Endothelial cell of umbilical vein (primary cell): Measurements from ENCODE around the gene RAD9A. TPM values are rescaled to one million over a fixed set of nuclear protein-coding genes. Genes with fewer than 3 reads are reported as not detected.
A peak's percentile ranks its signal among the peaks of the same experiment; 100 is the strongest.
"Not testable (repeated sequence)": the region's sequence is repeated elsewhere in the genome, so short reads cannot be mapped to it uniquely, and the experiment has no call there.

ENCODE experiments used
- BruUV-seq: library from RNA; stranded (reverse); fragments of 400-500 nt; replicated peaks from 2 replicates; lab custom pipeline; 2021; lab: Mats Ljungman, UMichigan
- CTCF ChIA-PET: fragments of 300-600, 350-600 bp; sonication (Branson Sonifier 250); formaldehyde crosslinking; loops from one replicate; lab custom pipeline; 2021; ENCODE audit warnings: antibody characterized with exemption, inconsistent platforms; lab: Charles Lee
- POLR2A ChIA-PET: fragments of 300-600, 350-600 bp; sonication (Branson Sonifier 250); formaldehyde crosslinking; loops from one replicate; lab custom pipeline; 2021; ENCODE audit warnings: antibody characterized with exemption, inconsistent platforms; lab: Charles Lee
- DNase-seq: peaks from one replicate; pipeline ENCODE4 v3.0.0-alpha.2; 2011; ENCODE audit warnings: low read depth, low spot score
- FAIRE-seq: peaks from 2 replicates; lab custom pipeline; 2011; peaks lifted over from hg19 to GRCh38; lab: Jason Lieb, UNC
- H2AFZ ChIP-seq: 2 replicates; pipeline ENCODE4 v1.6.0; 2012; ENCODE audit warnings: low read depth, low read length, control low read depth, inconsistent platforms
- H3K27ac ChIP-seq: 2 replicates; pipeline ENCODE4 v1.5.1; 2011; ENCODE audit warnings: low read depth, mild to moderate bottlenecking, control low read depth, low read length, moderate library complexity; ENCODE audit not compliant: insufficient read depth
- H3K27me3 ChIP-seq, 2 experiments: 2 replicates each; pipeline versions ENCODE4 v1.6.0 to v1.6.1; 2011; ENCODE audit warnings: low read length in 2 of 2, mixed read lengths in 1 of 2; ENCODE audit not compliant: control insufficient read depth in 2 of 2, insufficient read depth in 2 of 2
- H3K36me3 ChIP-seq, 2 experiments: 2 replicates in 1 of 2; 3 replicates in 1 of 2; pipeline ENCODE4 v1.5.1; 2011; ENCODE audit warnings: low read length in 2 of 2, mild to moderate bottlenecking in 1 of 2, moderate library complexity in 1 of 2; ENCODE audit not compliant: control insufficient read depth in 2 of 2, insufficient read depth in 2 of 2; ENCODE audit errors: extremely low read depth in 1 of 2
- H3K4me1 ChIP-seq: 3 replicates; pipeline ENCODE4 v1.5.1; 2011; ENCODE audit warnings: mild to moderate bottlenecking, low read length; ENCODE audit not compliant: control insufficient read depth, insufficient read depth; ENCODE audit errors: extremely low read depth
- H3K4me2 ChIP-seq: 2 replicates; pipeline ENCODE4 v1.6.1; 2011; ENCODE audit warnings: low read length, control low read depth, mixed read lengths; ENCODE audit not compliant: insufficient read depth
- H3K4me3 ChIP-seq, 3 experiments: fragments of 200-600 bp in 1 of 3; sonication (generic), shearing (Covaris generic) in 1 of 3; replicated peaks in 1 of 3; 2 replicates each; pipeline ENCODE4 v1.5.1; 2011 to 2016; ENCODE audit warnings: control low read depth in 3 of 3, low read length in 3 of 3, mild to moderate bottlenecking in 2 of 3, inconsistent platforms in 1 of 3, low read depth in 1 of 3, moderate library complexity in 1 of 3; ENCODE audit not compliant: insufficient read depth in 1 of 3
- H3K79me2 ChIP-seq: 2 replicates; pipeline ENCODE4 v1.6.0; 2012; ENCODE audit warnings: low read length, inconsistent platforms; ENCODE audit not compliant: control insufficient read depth, insufficient read depth
- H3K9ac ChIP-seq: replicated peaks from 2 replicates; pipeline ENCODE3; 2011; ENCODE audit warnings: low read length, control low read depth; ENCODE audit not compliant: insufficient read depth; ENCODE audit errors: extremely low read depth
- H3K9me1 ChIP-seq: replicated peaks from 3 replicates; pipeline ENCODE4 v1.6.0; 2011; ENCODE audit warnings: mild to moderate bottlenecking, low read length; ENCODE audit not compliant: control insufficient read depth, insufficient read depth; ENCODE audit errors: extremely low read depth
- H3K9me3 ChIP-seq: replicated peaks from 2 replicates; pipeline ENCODE4 v1.5.1; 2012; ENCODE audit warnings: low read length, inconsistent platforms; ENCODE audit not compliant: control insufficient read depth, insufficient read depth
- H4K20me1 ChIP-seq: replicated peaks from 2 replicates; pipeline ENCODE3; 2011; ENCODE audit warnings: mild to moderate bottlenecking, low read length; ENCODE audit not compliant: control insufficient read depth, insufficient read depth; ENCODE audit errors: extremely low read depth
- CTCF ChIP-seq, 2 donors: IDR thresholded peaks; 1 replicate in 1 of 2; 2 replicates in 1 of 2; pipeline ENCODE4 v1.5.1; 2011; ENCODE audit warnings: low read length in 2 of 2, mild to moderate bottlenecking in 2 of 2, moderate library complexity in 2 of 2, control low read depth in 1 of 2, inconsistent platforms in 1 of 2, low read depth in 1 of 2; ENCODE audit not compliant: insufficient read depth in 1 of 2; ENCODE audit errors: extremely low read depth in 1 of 2
- EZH2 ChIP-seq: IDR thresholded peaks from 2 replicates; pipeline ENCODE4 v1.6.1; 2012; ENCODE audit warnings: borderline replicate concordance, low read depth, mild to moderate bottlenecking, moderate library complexity, low read length, inconsistent platforms; ENCODE audit not compliant: severe bottlenecking
- FOS ChIP-seq: IDR thresholded peaks from 2 replicates; pipeline ENCODE4 v1.6.1; 2011; ENCODE audit warnings: mild to moderate bottlenecking, low read length, moderate library complexity, borderline replicate concordance; ENCODE audit not compliant: insufficient read depth
- GATA2 ChIP-seq: IDR thresholded peaks from 2 replicates; pipeline ENCODE4 v1.7.0; 2011; ENCODE audit warnings: low read depth, mild to moderate bottlenecking, moderate library complexity, mixed read lengths, low read length; ENCODE audit not compliant: insufficient read length, insufficient read depth
- JUN ChIP-seq: IDR thresholded peaks from 2 replicates; pipeline ENCODE4 v1.6.1; 2011; ENCODE audit warnings: borderline replicate concordance, low read depth; ENCODE audit not compliant: insufficient read length, insufficient read depth
- MAX ChIP-seq: IDR thresholded peaks from 2 replicates; pipeline ENCODE4 v1.6.1; 2011; ENCODE audit not compliant: insufficient read depth, insufficient read length
- MYC ChIP-seq: IDR thresholded peaks from one replicate; pipeline ENCODE4 v1.6.1; 2011; ENCODE audit warnings: mild to moderate bottlenecking, low read depth, low read length
- POLR2A ChIP-seq: IDR thresholded peaks from 2 replicates; pipeline ENCODE4 v1.6.1; 2012; ENCODE audit warnings: low read depth, mild to moderate bottlenecking, control low read depth, low read length
- POLR2AphosphoS5 ChIP-seq: IDR thresholded peaks from 2 replicates; pipeline ENCODE4 v1.6.1; 2012; ENCODE audit warnings: low read depth, mild to moderate bottlenecking, control low read depth, low read length, moderate library complexity; ENCODE audit not compliant: insufficient read depth
- dilution Hi-C: fragments of 300-500 bp; cut with MboI; formaldehyde crosslinking; loops from one replicate; pipeline ENCODE4 v1.15.0; 2019; ENCODE audit warnings: low sequenced_read_pairs; ENCODE audit not compliant: extremely low pct_ligation_motif_present
- intact Hi-C: fragments of 100-400 bp; cut with micrococcal nuclease; formaldehyde crosslinking; loops from one replicate; pipeline ENCODE4 v1.10.0; 2022
- polyA plus RNA-seq, 4 experiments: library from polyadenylated mRNA; depleted of rRNA in 3 of 4; stranded (reverse) in 3 of 4; unstranded in 1 of 4; fragments of >200 nt; gene quantifications; 2 replicates each; pipeline versions ENCODE4 v1.2.1 to v1.2.3, GENCODE V29; 2011 to 2012; ENCODE audit warnings: missing spikeins in 1 of 4
- total RNA-seq: library from RNA; stranded (reverse); gene quantifications from 2 replicates; pipeline ENCODE4 v1.2.3, GENCODE V29; 2021

RAD9A gene
- total and polyA plus RNA-seq, 2 donors (not counting 3 experiments of a cell fraction or from before 2014, with no cell fraction given) = 18.4 to 22.2 TPM

GRCh38 chr11:67427364-67427859 is 35.6 kb downstream of the RAD9A start:
- not testable (repeated sequence) for H3K27ac ChIP-seq

GRCh38 chr11:67428052-67429001 is 36.5 kb downstream of the RAD9A start, which contains the start of gene RPS6KB2:
TSS of gene RPS6KB2 (plus strand) at chr11:67428494. CDS start at chr11:67428546, 52 bp downstream.
- H3K36me3 ChIP-seq = peaks cover 0 to 16% of the 10 kb centered on the region in 2 experiments
- H3K79me2 ChIP-seq = peaks cover 10% of the 10 kb centered on the region
- no peaks in the 10 kb centered on the region for H3K9me1 ChIP-seq
- H3K4me3 ChIP-seq = peak within 1 kb of the TSS; percentile 46 to 91 (median 75)
- intact Hi-C loops (loop anchor here (1.0 to 2.0 kb wide), 3 partner anchors 15 to 78 kb away; partner anchors contain the start of genes CORO1B and TMEM134), dilution Hi-C loops (no loop called here)
- no peaks in the 10 kb centered on the region for H4K20me1 ChIP-seq
- TF ChIP-seq MYC (no peak), POLR2AphosphoS5 (peak; percentile 98), MAX (no peak), EZH2 (no peak), FOS (no peak), CTCF (IDR thresholded peaks at IDR 0.05; ENCODE audit: extremely low read depth in 1 of 2, insufficient read depth in 1 of 2, low read depth in 1 of 2, low read length in 2 of 2) (no peak), GATA2 (no peak), POLR2A (peak; percentile 96), JUN (no peak)
- peak within 1 kb of the TSS; percentile 49 for H3K4me2 ChIP-seq
- ChIA-PET POLR2A (no interaction called here), CTCF (interaction anchor here (1.8 kb wide), 1 partner anchor 27 kb away, joined by 8 read pairs; the partner anchor contains the start of gene PPP1CA)
- H3K27ac ChIP-seq = peak within 1 kb of the TSS; percentile 38
- H3K9ac ChIP-seq = peak within 1 kb of the TSS; percentile 66
- TSS peak; percentile 50 for BruUV-seq
- no peaks in the 10 kb centered on the region for H3K4me1 ChIP-seq
- DNase-seq (peak; percentile 98), FAIRE-seq (peak; percentile 94)
- H3K27me3 ChIP-seq = no peaks in the 10 kb centered on the region
- no peaks in the 10 kb centered on the region for H3K9me3 ChIP-seq
- H2AFZ ChIP-seq = peak within 1 kb of the TSS; percentile 70

More at GRCh38 chr11:67427364-67427859, 35.6 kb downstream of the RAD9A start:
- H3K4me3 ChIP-seq = peak overlapping the region in 2 of 3 experiments; percentile 75 to 91
- H3K27me3 ChIP-seq, H3K9me3 ChIP-seq, BruUV-seq, H3K4me1 ChIP-seq, DNase-seq, H3K9me1 ChIP-seq, FAIRE-seq, intact Hi-C loops, H3K36me3 ChIP-seq, H4K20me1 ChIP-seq, POLR2A ChIA-PET, dilution Hi-C loops: not testable (repeated sequence)
- peak overlapping the region; percentile 70 for H2AFZ ChIP-seq
- peaks cover 10% of the 10 kb centered on the region for H3K79me2 ChIP-seq
- CTCF ChIA-PET = interaction anchor here (1.3 kb wide), 1 partner anchor 26 kb away, joined by 6 read pairs; the partner anchor contains the start of gene PPP1CA
- peak overlapping the region; percentile 6 for H3K9ac ChIP-seq
- peak overlapping the region; percentile 35 for H3K4me2 ChIP-seq
